SKM-1 treated with dmso at 0.1 percent for 144 hours (cell line): ENCODE data around the gene HELQ.
"Not testable (repeated sequence)": the region's sequence is repeated elsewhere in the genome, so short reads cannot be mapped to it uniquely, and the experiment has no call there.

Experiments
- DNase-seq: peaks from one replicate; lab custom pipeline; 2025; ENCODE audit not compliant: unreplicated experiment; lab: John Stamatoyannopoulos, UW

Gene HELQ, protein sequence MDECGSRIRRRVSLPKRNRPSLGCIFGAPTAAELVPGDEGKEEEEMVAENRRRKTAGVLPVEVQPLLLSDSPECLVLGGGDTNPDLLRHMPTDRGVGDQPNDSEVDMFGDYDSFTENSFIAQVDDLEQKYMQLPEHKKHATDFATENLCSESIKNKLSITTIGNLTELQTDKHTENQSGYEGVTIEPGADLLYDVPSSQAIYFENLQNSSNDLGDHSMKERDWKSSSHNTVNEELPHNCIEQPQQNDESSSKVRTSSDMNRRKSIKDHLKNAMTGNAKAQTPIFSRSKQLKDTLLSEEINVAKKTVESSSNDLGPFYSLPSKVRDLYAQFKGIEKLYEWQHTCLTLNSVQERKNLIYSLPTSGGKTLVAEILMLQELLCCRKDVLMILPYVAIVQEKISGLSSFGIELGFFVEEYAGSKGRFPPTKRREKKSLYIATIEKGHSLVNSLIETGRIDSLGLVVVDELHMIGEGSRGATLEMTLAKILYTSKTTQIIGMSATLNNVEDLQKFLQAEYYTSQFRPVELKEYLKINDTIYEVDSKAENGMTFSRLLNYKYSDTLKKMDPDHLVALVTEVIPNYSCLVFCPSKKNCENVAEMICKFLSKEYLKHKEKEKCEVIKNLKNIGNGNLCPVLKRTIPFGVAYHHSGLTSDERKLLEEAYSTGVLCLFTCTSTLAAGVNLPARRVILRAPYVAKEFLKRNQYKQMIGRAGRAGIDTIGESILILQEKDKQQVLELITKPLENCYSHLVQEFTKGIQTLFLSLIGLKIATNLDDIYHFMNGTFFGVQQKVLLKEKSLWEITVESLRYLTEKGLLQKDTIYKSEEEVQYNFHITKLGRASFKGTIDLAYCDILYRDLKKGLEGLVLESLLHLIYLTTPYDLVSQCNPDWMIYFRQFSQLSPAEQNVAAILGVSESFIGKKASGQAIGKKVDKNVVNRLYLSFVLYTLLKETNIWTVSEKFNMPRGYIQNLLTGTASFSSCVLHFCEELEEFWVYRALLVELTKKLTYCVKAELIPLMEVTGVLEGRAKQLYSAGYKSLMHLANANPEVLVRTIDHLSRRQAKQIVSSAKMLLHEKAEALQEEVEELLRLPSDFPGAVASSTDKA

DNA sequence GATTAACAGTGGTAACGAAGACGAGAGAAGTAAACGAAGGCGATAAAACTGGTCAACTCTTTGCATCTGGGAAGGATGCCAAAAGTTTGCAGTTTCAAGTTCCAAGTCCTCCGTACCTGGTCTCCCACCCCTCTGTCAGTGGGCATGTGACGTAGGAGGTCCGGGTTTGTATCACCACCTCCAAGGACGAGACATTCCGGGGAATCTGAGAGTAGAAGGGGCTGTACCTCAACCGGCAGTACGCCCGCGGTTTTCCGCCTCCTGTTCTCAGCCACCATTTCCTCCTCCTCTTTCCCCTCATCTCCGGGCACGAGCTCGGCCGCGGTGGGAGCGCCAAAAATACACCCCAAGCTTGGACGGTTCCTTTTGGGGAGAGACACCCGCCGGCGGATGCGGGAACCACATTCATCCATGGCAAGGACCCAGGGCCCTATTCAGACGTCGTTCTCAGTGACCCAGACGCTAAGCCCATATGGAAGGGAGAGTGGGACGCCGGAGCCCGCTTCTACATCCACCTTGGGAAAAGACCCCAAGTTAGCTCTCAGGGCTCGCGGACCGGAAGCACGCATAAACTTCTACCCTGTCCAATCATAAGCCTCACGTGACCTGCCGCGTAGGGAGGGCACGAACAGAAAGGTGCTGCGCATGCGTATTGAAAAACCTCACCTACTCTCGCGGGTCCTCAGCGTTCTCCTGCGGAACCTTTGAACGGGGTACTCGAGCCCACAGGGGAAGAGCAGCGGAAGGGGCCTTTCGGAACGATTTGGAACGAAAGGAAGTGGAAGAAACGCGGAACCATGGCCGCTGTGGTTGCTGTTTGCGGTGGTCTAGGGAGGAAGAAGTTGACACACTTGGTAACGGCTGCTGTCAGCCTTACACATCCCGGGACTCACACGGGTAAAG, at the start of gene HELQ, which contains the start of gene MRPS18C:
Gene HELQ (minus strand): TSS at position 543 of the 903 bp plus-strand sequence. CDS start 130 bp downstream, at position 413.
Gene MRPS18C (plus strand): TSS at position 778 of the 903 bp plus-strand sequence. CDS start 20 bp downstream, at position 798.
- peak; percentile 98 for DNase-seq

DNA sequence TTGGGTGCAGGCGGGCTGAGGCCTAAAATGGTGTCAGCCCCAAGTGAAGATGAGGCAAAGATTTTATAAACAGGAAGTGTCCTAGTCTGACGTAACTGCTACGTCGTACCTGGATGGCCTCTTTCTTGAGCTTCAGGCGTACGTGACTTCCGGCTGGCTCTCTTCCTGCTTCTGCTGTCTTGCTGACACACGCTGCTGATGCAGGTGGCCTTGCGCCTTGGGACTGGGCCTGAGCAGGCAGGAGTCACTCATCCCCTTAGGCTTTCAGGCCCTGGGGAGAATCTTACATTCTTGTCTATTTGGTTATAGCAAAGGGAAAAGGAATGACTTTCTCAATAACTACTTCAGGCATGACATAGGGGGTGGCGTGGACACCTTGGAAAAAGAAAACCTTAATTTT, 49.4 kb upstream of the HELQ start:
- no peak for DNase-seq

DNA sequence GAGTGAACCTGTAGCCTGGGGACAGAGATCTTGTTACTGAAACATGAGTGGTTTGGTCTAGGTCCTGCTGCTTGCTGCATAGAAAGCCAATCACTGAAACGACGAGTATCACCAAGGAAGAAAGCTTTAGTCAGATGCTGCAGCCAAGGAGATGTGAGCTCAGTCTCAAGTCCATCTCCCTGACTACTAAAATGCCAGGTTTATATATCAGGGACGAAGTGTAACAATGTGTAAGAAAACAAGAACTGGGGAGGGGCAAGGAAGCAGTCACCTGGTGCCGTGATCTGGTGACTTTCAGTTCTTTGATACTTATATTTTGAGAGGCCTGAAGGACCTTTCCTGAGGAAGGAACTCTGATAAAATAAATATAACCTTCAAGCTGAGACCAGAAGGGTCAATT, 48.9 kb upstream of the HELQ start:
- no peak for DNase-seq

DNA sequence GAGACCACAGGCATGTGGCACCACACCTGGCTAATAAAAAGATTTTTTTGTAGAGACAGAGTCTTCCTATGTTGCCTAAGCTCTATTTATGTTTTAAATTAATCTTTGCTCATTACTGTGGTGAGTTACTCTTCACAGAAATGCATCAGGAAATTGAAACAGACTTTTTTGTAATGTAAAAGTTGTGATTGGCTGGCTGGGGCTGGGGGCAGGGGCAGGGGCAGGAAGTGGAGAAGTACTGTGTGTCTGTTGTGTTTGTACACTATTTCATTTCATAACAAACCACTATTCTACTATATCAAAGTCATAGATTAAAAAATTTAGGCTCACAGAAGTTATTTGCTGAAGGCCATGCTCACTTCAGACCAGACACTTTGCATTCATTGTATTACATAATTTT, 48.4 kb upstream of the HELQ start:
- DNase-seq: no peak

DNA sequence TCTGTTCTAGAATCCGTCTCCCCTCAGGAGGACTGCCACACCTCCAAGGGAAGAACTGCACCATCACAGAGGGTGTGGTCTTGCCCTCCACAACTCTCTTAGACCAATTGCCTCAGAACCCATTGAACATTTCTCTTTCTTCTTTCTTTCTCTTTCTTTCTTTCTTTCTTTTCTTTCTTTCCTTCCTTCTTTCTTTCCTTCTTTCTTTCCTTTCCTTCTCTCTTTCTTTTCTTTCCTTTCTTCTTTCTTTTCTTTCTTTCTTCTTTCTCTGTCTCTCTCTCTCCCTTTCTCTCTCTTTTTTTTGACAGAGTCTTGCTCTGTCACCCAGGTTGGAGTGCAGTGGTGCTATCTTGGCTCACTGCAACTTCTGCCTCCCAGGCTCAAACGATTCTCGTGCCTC, 46.0 kb upstream of the HELQ start:
- not testable (repeated sequence) for DNase-seq

DNA sequence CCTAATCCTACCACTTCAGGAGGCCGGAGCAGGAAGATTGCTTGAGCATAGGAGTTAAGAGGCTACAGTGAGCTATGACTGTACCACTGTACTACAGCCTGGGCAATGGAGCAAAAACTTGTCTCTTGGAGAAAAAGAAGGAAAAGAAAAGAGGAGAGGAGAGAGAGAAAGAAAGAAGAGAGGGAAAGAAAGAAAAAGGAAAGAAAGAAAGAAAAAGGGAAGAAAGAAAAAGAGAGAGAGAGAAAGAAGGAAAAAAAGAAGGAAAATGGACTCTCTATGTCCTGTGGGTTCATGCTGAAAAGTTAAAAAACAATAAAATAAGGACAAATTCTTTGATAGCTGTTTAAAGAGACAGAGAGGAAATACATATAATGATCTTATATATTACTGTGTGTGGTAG, 42.6 kb upstream of the HELQ start:
- DNase-seq: no peak

DNA sequence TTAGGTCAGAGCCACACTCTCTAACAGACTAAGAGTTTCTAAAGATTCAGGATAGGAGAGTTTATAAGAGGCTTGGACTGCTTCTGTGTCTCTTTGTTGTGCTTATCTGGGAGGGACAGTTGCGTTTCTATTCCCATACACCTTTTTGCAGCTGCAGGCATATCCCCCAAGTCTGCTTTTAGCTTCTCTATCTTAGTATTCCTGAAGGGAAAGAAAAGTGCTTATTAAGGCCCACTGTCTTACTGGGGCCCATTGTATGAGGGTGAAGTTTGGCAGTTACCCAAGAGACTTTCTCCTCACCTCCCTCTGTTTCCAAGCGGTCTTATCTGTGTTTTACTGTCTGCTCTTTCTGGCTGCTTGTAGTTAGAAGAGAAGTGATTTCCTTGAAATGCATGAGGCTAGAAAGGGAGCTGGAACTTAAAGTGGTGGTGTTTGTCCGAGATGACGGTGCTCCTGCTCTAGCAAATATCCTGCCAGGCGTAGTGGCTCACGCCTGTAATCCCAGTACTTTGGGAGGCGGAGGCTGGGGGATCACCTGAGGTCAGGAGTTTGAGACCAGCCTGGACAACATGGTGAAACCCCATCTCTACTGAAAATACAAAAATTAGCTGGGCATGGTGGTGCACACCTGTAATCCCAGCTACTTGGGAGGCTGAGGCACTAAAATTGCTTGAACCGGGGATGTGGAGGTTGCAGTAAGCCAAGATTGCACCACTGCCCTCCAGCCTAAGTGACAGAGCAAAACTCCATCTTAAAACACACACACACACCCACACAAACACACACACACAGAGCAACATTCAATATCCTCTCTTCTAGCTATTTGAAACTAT, 40.7 kb upstream of the HELQ start:
- not testable (repeated sequence) for DNase-seq

DNA sequence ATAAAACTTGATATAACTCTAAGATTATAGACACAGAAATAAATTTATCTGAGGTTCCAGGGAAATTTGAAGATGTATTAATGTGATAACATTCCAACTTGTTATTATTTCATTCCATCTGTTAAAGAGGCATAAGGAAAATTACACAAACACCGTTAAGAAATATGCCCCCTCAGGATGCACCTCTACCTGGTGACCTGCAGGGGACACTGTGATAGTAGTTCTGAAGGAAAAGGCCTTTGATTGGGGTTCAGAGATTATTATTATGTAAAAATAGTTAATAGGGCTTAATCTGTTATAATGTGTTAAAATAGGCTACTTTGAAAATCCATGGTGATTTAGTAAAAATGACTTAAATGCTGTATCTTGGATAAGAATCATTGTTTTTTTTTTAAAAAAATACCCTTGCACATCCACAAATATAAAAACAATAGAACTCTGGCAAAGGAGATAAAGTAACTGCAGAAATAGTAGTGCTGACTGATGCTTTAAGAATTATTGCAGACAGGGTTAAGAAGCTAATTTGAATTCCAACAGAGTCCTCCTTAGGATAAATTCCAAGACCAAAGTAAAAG, 35.3 kb upstream of the HELQ start:
- DNase-seq: peak; percentile 41

DNA sequence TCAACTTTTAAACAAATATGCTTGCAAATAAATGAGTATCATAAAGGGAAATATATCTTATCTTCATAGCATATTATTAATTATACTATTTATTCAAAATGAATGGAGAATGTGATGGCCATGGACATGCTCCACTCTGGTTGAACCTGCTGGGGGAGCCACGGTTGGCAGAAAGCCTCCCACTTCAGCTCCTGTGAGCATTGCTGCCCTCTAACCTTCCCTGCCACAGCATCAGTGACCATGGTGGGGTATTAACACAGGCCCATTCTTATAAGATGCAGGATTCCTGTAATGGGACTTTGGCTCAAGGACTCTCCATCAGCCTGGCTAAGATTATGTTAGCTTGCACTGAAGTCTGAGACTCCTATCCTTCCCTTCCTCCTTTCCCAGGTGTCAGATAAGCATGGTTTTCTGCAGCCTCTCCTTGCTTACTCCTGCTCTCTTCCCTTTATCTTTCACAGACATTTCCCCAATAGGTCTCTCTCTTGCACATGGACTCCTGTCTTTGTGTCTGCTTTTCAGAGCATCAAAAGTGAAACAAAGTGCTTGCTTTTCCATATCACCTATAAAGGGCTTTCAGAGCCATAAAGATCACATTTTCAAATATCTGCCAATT, 34.2 kb upstream of the HELQ start:
- no peak for DNase-seq

DNA sequence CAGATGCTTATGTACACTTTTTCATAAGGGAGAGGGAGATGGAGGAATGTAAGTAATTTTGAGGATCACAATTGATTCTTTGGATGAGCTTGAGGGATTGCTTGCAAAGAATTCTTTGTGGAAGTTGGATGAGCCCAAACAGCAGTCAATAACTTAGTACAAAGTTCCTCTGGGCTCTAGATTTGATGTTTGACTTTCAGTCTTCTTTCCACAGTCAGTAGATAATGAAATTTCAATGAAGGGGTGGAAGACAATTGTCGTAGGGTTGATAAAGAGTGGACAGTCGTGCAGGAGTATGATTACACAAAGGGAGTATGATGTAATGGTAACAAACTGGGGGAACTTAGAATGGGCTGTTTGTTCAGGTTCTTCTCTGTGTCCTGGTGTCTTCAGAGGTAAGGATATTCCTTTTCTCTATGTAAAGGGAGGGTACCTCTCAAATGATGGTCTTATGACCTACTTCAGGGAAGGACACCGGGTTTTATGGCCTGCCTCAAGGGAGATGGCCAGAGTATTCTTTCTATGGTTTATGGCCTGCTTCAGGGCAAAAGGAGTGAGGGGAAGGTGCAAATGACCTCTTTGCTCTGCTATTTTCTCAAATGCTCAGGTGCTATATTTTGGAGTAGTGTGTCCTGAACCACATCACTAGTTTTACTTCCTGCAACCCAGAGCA, 31.0 kb upstream of the HELQ start:
- DNase-seq: no peak

DNA sequence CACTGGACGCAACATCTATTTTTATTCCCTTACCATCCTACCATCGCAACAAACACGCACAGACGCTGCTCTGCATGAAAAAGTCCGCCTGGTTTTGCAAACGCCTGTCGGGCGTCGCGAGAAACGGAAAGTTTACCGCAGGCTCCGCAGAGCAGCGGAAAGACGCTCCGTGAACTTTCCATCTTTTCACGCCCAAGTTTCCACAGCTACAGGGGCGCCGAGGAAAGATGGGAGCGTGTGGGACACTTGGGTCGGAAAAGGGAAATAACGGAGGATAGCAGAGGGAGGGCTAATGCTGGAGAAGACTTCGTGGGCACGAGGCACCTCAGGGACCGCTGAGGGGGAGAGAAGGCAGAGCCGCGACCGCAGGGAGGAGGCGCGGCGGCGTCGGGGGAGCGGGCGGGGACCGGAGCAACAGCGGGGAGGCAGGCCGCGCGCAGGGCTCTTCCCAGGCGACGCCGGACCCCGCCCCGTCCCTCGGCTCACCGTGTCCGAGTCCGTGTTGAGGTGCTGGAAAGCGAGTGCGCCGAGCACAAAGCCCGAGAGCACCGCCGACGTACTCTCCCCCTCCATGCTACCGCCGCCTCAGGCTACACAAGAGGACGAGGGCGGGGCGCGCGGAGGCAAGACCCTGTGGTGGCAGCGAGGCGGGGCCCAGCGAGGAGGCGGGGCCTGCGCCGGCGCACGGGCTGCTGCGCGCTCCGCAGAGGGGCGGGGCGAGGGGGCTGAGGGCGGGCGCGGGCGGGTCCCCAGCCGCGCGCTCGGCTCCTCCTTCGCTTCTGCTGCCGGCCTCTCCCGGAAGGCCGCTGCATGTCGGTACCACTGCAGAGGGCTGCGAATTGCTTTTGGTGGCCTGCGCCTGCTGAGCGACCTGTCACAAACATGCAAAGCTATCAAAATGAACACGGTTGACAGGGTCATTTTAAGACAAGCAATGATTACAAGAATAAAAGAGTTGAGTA, 29.2 kb upstream of the HELQ start, which contains the start of gene ABRAXAS1:
Gene ABRAXAS1 (minus strand): TSS at position 601 of the 962 bp plus-strand sequence. CDS start 28 bp downstream, at position 573.
- DNase-seq: peak; percentile 93

DNA sequence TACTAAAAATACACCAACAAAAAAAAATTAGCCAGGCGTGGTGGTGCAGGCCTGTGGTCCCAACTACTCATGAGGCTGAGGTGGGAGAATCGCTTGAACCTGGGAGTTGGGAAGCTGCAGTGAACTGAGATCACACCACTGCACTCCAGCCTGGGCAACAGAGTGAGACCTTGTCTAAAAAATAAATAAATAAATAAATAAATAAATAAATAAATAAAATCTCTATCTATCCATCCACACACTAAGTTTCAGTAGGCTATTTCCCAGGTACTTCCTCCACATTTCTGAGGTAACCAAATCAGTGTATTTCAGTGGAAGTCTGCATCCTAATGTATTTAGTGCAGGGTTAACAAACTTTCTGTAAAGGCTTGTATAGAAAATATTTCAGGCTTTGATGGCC, 18.3 kb upstream of the HELQ start:
- DNase-seq: no peak

DNA sequence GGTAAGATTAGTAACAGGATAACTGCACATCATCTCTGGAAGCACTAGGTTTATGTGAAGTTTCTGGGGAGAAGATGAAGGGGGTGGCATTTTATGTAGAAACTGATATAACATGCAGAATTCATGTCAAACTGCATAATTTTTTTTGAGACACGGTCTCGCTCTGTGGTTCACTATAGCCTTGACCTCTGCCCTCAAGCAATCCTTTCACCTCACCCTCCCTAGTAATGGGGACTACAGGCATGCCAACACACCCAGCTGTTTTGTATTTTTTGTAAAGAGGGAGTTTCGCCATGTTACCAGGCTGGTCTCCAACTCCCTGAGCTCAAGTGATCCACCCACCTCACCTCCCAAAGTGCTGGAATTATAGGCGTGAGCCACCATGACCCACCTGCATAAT, 17.8 kb upstream of the HELQ start:
- DNase-seq: no peak

DNA sequence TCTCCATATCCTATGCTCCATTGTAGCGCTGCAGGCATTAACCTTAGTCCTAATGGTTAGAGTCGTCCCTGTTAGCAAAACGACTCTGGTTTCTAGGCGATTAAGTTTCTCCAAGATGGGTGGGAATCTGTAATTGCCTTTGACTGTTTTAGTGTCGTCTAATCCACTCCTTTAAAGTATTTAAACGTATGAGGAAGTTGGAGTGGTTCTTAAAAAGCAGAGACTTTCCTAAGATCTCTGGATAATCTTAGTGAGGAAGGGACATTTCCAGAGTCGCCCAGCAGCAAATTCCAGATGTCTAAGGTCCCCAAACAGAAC, 520 bp upstream of the HELQ start:
- DNase-seq: no peak

DNA sequence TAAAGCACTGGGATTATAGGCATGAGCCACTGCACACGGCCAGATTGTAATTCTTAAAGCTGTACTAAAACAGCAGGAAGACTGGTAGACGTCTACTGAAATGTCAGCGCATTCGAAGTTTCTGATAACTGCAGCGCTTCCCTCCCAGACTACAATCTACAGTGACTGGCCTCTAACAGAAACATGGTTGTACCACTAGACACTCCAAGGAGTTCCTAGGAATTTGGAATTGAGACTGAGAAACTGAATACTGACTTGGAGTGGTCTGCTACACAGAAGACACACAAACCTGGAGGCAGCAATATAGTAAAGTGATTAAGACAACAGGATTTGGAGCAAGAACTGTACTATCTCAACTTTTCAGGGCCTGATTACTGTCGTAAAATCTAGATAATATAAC, 937 bp downstream of the HELQ start:
- no peak for DNase-seq

DNA sequence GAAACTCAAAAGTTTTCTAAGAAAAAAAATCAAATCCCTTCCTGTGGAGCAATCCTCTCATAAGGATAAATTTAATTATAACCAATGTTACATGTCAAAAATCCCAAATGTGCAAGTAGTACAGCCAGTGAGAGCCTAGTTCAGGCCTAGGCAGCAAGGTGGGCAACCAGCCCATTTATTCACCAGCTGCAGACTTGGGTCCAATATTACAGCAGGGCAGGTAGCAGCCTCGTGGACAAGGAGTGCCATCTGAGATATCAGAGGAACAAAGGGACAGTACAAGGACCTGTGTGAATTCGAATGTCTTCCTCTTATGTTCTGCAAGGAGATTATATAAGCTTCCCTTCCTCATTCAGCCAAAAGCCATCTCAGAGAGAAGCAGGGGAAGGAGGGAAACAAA, 6.6 kb downstream of the HELQ start:
- no peak for DNase-seq

DNA sequence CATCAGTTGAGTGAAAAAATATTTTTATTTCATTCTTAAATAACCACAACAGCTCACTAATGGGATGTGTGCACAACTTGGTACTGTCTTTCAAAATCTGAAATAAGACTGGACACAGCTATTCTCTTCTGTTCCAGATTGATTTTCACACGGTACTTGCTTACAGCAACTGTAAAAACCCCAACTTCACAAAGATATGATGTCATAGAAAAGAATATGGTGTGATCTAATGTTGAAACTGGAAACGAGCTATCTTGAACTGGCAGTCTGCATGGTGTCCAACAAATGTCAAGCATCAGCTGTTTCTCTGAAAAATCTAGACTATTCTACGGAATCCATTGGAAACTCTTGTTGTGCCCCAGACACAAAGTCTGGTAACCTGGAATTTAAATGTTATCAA, 14.7 kb downstream of the HELQ start:
- DNase-seq: no peak
